Activated CD4-positive, alpha-beta T cell treated with anti-CD3 and anti-CD28 coated beads, Interleukin-2, Interleukin-4, amounts not matched to agents 100 ng/mL and 50 ng/mL, durations not matched to agents 16 hours and 8 hours (primary cell): Measurements from ENCODE around the gene FANCG.

Source experiments
- DNase-seq: peaks from one replicate; pipeline ENCODE4 v3.0.0-alpha.2; 2020; ENCODE audit warnings: low spot score

The FANCG gene

DNA sequence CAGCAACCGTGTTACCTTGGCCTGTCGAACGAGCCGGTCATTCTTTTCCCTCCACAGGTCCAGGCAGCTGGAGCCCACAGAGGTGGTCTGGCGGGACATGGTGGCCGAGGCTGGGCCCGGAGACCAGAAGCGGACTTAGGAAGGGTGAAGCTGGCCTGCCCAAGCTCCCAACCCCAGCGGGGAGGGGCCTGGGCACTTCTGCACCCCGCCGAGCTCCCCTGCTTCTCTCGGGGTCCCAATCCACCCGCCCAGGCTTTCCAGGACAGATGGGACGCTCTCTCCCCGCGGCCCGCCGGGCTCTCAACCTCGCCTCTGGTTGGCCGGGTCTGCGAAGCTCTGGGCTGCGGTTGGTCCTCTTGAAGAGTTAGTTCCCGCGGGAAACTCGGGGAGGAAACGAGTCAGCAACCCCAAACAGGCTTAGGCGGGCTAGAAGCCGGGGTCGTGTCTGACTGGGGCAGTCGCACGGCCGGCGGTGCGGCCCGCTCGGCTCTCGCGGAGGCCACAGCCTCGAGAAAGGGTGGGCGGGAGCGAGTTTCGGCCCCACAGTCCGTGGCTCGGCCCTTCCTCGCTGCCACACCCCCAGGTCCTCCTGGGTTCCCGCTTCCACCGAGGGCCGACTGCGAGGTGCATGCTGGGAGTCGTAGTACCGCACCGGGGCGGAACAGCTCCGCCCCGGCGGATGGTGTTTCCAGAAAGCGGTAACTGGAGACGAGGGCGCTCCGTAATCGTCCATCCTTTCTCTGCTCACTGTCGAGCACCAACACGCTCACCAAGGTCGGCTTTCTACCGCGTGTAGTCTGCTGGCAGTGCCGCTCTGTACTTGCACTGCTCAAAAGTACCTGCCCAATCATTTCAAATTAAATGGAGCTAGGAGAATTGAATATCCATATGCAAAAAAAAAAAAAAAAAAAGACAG is at the start of gene FANCG:
TSS of gene FANCG (minus strand) at position 517 of the 916 bp plus-strand sequence. CDS start at position 99, 418 bp downstream.
- peak; percentile 91 for DNase-seq

DNA sequence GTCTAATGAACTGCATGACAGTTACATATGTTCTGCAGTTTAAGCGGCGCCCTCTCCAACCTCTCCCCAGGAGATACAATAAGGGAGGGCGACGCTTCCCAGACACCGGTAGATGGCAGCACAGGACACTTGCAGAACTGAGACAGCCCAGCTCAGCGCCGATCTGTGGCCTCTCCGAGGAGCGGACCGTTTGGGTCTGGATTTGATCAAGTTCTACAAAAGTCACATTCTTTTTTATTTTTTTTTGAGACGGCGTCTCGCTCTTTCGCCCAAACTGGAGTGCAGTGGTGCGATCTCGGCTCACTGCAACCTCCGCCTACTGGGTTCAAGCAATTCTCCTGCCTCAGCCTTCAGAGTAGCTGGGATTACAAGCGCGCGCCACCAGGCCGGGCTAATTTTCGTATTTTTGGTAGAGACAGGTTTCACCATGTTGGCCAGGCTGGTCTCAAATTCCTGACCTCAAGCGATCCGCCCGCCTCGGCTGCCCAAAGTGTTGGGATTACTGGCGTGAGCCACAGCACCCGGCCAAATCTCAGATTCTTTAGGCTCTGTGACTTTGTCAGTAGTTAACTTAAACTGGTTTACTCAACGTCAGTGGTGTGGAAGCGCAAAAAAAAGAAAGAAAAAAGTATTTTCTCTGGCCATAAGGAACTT is 37.3 kb upstream of the FANCG start:
- DNase-seq, result peak; percentile 92

DNA sequence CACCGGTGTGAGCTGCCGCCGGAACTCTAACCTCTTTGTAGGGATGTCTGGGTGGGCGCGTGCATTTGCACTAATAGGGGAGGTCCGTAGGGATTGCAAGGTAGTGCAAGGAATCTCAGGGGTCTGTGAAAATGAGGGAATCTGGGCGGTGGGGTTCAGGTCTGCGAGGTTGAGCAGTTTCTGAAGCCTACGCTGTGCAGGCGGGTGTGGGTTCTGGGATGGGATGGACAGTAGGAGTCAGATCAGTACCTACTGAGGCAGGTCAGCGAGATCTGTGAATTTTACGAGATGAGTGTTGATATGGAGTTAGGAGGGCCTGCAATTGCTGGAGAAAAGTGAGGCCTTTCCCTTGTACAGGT is 36.8 kb upstream of the FANCG start:
- no peak for DNase-seq

DNA sequence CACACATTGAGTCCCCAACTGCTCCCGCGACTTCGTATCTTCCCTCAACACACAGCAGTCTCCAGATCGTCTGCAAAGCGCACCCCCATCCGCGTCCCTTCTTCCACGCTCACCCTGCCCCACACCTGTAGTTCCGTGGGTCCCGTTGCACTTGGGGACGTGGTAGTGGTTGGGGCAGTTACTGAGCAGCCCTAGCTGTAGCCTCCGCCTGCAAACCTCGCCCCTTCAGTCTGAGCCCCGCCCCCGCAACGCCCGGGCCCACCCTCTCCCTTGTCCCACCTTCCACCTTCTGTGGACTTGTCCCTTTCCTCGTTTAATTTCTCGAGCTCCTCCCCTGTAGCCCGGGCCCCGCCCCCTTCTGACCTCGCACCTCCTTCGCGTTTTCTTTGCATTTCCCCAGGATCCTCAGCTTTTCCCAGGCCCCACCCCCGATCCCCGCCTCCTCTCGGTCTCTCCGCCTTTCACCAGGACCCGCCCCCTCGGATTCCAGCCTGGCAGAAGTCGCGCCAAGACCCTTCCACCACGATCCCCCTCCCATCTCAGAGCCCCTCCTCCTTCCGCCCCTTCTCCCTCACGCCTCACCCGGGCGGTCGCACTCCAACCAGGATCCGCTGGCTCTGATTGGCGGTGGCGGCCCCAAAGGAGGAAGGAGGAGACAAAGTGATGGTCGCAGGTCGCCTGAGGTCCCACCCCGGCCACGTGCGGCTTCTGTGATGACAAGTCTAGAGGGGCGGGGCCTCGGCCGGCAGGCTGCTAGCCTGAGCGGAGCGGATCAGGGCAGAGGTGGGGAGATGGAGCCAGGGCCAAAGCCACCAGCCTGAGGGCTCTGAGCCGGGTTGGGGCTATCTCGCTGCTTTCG is 36.2 kb upstream of the FANCG start, which contains the start of gene ATOSB:
TSS of gene ATOSB (minus strand) at position 183 of the 859 bp plus-strand sequence. CDS start 7,588 bp downstream, outside the sequence.
- peak; percentile 91 for DNase-seq

DNA sequence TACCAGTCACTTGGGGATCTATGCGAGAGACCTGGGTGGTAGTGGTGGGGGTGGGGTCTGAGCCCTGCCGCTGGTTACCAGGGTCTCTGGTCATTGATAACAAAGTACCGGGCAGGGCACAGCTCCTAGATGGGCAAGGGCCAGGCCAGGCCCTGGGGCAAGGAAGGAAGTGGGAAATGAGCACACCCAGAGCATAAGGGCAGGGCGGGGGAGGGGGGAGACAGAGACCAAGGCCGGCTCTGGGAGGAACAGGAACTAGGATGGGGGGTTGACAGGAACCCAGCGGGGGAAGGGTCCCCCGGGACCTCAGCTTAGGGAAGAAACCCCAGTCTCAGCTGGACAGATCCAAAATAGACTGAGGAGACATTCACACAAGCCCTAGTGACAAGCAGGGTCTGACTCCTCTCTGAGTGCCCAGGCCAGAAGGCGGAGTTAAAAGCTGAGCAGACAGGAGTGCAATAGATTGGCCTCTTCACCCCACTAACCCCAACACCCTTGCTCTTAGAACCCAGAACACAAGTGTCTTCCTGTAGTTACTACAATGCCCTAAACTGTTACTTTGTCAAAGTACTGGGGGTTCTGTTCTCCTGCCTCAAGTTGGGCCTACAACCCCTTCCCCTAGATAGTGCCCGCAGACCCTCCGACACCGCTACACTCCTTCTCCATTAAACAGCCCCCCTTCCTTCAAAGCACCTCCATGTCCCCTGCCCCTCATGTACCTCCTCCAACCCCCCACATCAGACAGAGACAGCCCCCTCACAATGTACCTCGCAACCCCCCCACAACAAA is 35.3 kb upstream of the FANCG start:
- peak; percentile 35 for DNase-seq

DNA sequence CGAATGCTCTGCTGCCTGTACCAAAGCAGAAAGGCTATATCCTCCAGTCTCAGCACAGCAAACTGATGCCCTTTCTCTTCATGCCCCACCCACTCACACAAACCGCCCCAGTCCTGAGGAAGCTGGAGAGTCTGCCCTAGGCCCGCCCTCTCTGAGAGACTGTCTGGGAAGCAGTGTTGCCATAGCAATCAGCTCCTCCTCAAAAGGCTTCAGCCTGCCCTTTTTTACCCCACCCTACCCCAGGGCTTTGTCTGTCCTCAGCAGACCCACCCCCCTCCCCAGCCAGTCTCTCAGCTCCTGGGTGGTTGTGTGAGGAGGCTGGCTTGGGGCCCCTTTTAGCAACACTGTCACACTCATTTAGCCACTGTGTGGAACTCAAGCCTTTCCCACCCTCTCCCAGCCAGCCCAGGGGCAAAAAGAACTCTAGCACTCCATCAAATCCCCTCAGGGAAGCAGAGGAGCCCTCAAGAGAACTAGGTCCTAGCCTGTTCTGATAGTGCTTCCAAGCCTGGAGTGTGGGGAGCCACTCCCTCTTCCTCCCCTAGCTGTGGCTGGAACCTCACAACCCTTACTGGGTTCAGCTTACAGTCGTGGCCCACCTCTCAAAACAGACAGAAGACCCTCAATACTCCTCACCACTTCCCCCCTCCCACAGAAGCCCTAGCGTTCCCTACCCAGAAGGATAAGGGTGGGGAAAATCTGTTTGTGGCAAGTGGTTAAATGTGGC is 34.5 kb upstream of the FANCG start:
- peak; percentile 75 for DNase-seq

DNA sequence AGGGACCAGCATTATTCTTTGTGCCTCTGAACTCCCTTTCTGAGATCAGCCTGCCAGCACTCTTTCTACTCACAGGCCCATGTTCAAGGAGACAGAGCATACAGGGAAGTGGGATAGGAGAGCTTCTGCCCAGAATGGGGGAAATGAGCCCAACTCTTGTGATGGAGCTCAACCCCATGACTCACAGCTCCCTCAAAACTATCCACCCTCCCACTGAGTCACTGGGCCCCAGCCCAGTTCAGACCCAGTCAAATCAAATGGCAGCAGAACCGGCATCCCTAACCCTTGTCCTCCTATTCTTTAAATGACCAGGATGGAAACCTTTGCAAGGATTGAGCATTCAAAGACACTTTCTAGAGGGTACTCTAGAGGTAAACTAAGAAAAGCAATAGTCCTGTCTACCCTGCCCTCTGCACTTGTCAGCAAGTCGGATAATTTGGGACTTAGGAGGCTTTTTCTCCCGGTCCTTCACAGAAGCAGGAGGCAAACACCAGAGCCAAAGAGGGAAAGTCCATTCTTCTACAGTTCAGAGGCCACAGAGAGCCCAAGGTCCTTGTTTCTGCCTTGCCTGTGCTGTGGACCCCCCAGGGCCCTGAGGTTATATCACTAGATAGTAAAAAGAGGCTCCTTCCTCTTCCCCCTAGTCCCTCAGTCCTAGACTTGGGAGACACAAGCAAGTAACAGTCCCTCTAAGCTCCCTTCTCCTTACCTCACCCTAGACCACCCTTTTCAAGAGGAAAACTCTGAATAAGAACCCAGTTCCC is 32.7 kb upstream of the FANCG start:
- no peak for DNase-seq

DNA sequence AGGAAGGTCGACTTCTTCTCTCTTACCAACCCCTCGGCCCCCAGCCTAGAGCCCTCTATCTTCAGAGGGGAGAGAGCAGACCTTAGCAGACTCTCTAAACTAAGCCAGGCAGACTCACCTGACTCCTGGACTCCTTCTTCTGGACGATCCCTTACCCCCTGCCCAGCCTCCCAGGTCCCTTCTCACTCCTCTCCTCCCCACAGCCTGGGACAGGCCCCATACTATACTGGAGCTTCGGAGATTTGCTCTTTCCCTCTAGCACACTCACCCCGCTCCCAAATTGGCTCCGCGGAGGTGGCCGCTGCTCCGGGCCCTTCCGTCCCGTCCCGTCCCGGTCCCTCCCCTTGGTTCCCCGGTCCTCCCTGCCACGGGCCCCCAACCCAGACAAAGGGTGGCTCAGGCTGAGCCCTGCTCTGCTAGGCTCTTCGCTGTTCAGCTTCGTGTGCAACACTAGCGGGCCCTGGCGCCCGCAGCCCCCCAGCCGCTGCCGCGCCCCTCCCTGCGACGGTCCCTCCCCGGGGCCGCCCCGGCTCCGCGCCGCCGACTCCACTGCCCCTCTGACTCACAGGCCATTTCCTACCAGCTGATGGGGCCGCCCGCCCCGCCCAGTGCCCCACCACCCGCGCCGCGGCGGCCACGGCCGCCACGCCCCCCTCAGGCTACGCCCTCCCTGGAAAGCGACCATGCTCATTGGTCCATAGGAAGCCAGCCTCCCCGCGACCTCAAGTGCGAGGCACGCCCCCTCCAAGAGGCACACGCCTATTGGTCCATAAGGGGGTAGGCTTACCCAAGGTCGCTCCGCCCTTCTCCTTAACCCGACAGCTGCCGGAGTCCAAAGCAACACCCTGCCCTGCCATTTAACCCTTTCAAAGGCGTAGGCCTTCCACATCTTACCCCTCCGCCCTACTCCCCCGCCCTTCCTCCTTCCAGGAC is 31.5 kb upstream of the FANCG start:
- peak; percentile 98 for DNase-seq

DNA sequence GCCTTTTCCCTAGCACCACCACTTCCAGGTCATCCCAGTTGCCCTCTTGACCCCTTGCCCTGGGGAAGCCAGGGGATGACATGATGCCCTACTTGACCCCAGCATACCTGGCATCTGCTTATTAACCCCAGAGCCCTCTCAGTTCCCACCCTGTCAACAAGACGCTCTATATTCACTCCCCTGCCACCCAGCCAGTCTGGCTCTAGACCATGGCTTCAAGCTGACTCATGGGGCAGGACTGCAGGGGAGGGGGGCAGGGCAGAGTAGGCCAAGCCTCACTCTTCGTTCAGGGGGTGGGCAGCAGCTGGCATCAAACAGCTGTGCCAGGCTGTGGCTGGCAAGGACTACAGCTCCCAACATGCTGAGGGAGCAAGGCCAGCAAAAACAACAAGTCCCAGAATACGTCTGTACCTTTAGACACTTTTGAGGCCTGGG is 30.6 kb upstream of the FANCG start:
- DNase-seq, result no peak

DNA sequence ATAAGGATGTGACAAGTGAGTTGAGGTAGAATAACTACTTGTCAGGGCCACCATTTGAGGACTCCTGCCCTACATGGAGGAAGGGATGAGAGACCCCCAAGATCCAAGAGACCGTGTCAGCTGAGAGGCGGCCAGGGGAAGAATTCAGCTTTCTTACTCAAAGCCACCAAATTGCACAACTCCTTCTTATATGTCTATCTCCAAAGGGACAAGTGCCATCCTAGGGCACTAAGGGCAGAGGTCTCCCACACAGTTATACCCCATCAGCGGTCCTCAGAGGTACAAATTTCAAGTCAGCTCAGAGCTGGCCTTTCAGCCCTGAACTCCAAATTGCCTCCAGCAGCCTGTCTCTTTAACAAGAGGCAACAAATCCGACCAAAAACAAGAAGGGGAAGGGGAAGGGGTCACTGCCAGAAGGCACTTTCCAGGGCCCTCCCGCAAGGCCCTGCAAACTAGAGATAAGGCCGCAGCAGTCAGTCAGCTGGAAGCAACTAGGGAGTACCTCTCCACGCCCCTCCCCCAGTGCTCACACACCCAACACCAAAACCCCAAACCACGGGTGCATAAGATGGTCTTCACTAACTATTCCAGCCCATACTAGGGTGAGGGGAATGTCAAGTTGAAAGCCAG is 29.3 kb upstream of the FANCG start:
- DNase-seq, result no peak

DNA sequence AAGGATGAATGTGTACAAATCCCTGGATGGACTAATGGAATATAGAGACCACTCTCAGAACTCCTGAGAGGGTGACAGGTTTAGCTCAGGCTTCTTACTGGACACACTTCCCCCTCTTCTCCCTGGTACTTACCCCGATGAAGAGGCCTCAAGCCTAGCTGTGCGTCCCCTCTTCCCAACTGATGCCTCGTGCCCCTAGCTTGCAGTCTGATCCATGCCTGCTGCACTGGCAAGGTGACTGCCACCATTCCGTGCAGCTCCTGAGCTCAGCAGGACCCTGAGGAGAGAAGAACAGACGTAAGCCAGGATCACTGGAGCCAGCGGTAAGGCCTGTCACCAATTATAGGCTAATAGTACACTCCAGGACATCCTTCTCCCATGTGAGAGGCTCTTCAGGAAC is 28.7 kb upstream of the FANCG start:
- no peak for DNase-seq

DNA sequence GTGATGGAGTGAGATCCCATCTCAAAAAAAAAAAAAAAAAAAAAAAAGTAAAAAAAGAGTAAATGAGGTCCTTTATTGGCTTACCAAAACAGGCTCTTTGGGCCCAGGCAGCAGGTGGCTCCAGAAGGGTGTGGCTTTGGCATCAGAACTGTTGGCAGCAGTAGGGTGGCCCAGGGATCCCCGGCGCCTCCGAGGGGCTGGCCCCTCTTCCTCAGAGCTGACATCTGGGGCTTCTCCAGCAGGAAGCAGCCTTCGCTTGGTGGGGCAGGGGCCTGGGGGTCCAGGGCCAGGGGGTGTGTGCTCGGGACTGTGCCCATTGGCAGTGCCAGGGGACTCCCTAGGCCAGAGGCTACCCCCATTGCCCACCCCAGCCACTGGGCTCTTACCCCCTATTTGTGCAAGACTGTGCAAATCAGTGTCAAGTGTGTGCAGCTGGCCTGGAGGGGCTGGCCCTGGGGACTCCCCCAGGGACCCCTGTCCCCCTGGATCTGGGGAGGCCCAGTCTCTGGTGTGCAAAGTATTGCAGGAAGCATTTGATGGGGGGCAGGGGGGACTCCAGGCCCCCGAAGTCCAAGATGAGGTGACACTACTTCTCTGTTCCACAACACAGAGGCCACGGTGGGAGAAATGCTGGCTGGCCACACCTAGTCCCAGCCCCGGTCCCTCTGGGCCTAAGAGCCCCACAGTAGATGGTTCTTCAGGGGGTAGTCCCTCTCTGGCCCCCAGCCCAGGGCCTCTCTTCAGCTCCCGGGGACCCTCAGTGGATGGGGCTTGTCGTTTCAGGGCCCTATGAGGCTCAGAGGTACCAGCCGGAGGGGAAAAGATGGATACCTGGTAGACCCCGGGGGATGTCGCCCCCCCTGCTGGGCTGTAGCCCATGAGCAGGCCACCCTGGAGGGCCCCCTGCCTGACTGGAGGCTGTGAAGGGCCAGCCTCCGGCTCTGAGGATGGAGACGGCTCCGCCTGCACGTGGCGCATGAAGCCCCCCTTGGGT is 27.9 kb upstream of the FANCG start:
- no peak for DNase-seq

DNA sequence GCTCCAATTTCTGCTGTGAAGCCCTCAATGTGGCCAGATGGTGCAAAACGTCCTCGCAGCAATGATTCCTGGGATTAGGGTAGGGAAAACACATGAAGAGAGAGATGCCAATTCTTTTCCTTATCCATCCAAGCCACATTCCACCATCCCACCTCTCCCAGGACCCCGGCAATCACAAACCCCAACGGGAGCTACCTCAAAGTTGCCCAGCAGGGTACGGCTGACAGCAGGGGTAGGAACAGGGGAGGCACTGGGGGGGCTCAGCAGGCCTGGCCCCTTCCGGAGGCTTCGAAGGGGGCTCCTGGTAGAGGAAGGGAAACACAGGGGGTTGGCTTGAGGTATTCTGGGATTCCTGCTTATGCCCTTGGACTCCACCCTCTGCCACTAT is 26.6 kb upstream of the FANCG start:
- DNase-seq, result no peak

DNA sequence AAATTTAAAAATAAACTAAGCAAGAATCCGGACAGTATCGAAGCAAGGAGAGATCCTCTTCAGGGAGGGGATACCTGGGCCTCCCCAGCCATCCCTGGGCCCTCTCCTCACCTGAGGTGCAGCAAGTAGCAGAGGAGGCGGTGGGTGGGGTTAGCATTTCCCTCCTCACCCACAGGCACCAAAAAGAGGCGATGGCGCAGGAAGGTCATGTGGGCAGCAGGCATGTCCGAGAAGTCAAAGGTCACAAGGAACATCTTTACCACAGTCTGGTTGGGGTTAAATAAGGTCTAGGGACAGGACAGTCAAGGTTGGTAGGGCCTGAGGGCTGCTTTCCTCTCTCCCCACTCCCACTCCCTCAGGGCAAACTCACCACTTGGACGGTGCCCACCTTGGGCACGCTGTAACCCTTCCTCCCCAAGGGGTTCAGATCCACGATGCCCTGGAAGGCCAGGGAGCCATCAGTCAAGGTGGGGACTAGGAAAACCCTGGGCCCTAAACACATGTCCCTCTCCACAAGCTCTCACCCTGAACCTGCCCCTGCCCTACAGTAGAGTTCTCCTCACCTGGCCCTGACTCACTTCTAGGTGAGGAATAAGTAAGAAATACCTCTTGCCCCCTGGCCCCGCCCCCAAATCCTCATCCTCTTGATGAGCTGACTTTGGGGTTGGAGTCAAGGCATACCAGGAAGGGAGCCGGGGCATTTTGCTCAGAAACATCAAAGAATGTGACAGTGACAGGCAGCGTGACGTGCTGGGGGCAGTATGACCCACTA is 26.0 kb upstream of the FANCG start:
- DNase-seq, result no peak

DNA sequence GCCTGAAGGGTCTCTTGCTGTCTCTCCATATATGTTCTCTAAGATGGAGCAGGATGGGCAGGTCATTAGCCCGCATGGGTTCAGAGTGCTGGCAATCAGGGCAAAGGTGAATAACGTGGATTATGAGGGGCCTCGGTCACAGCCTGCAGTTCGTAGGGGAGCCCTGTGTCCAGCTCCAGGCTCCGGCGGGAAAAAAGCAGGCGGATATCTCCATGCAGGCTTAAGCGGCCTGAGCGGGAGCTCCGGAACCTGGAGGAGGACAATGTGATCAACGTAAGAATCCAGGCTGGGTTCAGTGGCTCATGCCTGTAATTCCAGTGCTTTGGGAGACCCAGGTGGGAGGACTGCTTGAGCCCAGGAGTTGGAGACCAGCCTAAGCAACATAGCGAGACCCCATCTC is 25.4 kb upstream of the FANCG start:
- DNase-seq, result no peak

DNA sequence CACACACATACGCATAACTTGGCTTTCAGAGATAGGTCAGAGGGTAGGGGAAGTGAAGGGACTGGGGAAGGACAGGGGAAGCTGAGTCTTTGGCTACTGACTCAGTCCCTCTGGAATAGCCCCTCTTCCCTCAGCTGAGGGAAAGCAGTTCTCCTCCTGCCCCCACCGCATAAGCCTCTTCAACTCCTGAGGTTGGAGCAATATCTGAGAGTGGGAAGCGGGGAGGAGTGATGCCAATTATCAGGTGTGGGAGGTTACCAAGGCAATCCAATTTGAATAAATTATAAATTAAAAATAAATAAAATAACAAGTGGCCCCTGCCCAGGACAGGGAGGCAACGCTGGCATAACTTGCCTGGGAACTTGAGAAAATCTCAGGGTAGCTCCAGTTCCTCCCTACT is 24.8 kb upstream of the FANCG start:
- DNase-seq, result no peak
